GM18858 (cell line): ENCODE results near the gene BRCC3.
"Not testable (repeated sequence)": the region's sequence is repeated elsewhere in the genome, so short reads cannot be mapped to it uniquely, and the experiment has no call there.

Source experiments
- ATAC-seq: cut with Tn5 transposase; IDR thresholded peaks from one replicate; pipeline ENCODE4 v1.9.1; 2021; ENCODE audit not compliant: unreplicated experiment

Gene BRCC3

DNA sequence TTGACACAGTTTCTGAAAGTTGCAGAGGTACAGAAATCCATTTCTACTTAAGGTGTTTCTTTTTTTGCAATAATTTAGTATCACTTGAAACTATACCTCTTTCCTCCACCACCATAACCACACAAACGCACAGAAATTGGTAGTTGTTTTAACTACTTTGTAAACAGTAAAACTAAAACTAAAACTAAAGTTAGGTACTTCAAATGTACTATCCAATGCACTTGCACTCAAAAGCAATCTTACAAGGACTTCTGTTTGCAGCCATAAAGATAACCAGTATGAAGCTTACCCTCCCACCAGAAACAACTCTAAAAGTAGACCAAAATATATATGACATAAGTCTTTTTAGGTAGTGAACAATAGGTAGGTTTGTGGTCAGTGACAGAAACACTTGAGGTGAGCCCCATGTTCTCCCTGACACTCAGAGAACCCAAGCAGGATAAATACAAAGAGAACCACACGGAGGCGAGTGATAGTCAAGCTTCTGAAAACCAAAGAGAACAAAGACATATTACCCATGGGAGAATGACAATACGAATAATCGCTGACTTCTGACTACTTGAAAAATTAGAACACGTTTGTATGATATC, 72.7 kb downstream of the BRCC3 start:
- ATAC-seq = no peak

DNA sequence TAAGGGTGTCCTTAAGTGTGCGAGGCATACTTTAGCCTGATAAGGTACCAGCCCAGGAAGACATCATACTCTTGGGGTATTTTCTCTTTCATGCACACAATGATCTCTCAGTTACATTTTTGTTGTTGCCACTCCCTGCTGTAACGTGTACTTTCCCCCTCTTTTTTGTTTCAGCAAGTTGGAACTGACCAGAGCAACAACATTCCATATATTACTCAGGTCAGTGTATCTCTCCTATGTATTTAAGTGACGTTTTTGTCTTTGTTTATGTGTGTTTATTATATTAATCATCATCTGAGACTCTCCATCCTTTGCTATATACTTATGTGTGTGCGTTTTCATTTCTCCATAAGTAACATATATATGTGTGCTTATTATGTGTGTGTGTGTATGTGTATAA, 73.6 kb downstream of the BRCC3 start:
- ATAC-seq = no peak

DNA sequence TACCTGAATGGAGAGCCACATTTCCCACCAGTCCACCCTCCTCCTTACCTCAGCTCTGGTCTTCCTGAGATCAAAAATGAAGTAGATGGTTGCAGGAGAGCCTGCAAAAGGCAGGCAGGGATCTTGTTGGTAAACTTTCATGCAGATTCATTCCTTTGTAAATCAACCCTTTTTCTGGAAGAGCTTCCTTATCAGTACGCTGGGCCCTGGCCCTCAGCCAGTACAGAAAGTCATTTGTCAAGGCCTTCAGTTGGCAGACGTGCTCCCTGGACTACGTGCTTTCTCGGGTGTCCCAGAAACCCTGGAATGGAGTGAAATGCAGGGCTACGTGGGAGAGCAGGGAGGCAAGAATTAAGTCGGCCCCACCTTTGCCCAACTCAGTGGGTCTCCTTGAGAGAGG, 76.3 kb downstream of the BRCC3 start:
- ATAC-seq = not testable (repeated sequence)

DNA sequence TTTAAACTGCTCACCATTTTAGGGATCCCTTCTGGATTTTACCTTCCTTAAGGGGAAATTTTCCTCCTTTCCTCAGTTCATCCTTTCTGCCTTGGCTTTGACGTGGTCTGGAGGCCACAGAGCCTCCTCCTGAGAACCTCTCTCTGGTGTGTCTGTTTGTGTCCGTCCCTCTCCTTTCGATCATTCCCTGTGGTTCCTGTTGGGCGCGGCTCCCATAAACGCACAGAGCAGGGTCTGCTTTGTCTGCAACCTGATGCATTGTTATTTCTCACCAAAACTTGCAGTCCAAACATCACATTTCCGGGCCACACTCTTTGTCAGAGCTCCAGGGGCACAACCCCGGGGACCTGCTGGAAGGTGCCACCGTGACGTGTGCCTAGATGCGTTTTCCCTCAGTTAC, 76.9 kb downstream of the BRCC3 start:
- not testable (repeated sequence) for ATAC-seq

DNA sequence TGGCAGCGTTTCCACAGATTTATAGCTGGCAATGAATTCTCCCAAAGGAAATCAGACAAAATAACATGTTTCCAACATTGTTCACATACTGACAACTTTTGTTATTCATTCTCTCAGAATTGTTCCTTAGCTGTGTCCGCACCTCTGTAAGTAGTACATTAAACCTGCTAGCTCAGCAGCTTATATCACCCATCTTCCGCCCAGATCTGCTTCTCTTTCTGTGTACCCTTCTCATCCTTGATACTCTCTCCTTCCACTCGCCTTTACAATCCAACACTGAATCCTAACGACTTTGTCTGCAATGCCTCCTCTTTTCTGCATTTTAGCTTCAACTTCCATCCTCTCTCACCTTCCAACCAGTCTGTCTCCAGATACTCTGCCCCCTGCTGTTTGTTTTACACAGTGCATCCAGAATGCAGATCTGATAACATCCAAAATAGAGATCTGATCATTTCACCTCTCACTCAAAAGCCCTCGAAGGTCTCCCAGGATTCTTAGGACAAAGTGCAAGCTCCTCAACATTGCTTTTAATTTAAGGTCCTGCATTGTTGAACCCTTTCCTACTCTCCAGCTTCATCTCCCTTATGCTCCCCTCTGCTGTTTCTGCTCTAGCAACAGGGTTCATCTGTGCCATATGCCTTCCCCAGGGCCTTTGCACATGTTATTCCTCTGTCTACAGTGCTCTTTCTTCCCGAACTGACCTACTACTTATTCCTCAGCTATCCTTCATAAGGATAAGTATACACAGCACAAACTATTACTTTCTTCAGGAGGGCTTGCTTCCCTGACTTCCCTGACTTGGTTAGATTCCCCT, 77.6 kb downstream of the BRCC3 start:
- no peak for ATAC-seq

DNA sequence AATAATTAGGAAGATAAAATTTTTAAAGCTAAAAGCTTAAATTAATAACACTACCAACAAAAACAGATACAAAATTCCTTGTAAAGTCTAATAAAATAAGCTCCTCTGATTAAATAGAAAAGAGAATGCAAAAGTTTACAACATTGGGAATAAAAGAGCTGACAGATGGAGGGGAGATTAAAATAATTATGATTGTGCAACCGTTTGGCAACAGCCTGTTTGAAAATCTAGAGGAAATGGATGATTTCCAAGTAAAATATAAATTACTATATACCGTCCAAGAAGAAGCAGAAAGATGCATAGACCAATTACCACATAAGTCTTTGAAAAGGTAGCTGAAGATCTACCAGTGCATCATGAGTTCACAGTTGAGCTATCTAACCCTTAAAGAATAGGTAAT, 98.6 kb downstream of the BRCC3 start:
- ATAC-seq = no peak
